Measurements from ENCODE around the gene GUCD1. TPM values are rescaled to one million over a fixed set of nuclear protein-coding genes. Genes with fewer than 3 reads are reported as not detected.
"Not testable (repeated sequence)": the region's sequence is repeated elsewhere in the genome, so short reads cannot be mapped to it uniquely, and the experiment has no call there.

Gene GUCD1
- total RNA-seq, 1 donor from 2014 or later, result 71.6 TPM

- Histone ChIP-seq H3K27me3 (ENCODE audit: control insufficient read depth, insufficient read depth, low read length) (no peaks in the 10 kb centered on the region), H3K36me3 (ENCODE audit: control insufficient read depth, insufficient read depth, low read length) (peaks cover 35% of the 10 kb centered on the region), H3K4me3 (ENCODE audit: low read depth, low read length) (no peak overlapping the region)
- DNase-seq (ENCODE audit: low read depth), result no peak
- FAIRE-seq, result no peak
- TF ChIP-seq, protein P1, sequence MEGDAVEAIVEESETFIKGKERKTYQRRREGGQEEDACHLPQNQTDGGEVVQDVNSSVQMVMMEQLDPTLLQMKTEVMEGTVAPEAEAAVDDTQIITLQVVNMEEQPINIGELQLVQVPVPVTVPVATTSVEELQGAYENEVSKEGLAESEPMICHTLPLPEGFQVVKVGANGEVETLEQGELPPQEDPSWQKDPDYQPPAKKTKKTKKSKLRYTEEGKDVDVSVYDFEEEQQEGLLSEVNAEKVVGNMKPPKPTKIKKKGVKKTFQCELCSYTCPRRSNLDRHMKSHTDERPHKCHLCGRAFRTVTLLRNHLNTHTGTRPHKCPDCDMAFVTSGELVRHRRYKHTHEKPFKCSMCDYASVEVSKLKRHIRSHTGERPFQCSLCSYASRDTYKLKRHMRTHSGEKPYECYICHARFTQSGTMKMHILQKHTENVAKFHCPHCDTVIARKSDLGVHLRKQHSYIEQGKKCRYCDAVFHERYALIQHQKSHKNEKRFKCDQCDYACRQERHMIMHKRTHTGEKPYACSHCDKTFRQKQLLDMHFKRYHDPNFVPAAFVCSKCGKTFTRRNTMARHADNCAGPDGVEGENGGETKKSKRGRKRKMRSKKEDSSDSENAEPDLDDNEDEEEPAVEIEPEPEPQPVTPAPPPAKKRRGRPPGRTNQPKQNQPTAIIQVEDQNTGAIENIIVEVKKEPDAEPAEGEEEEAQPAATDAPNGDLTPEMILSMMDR (IDR thresholded peaks at IDR 0.05; ENCODE audit: insufficient read depth, low read length, severe bottlenecking), result no peak
Observed at GRCh38 chr22:24541681-24542515, 13.0 kb downstream of the GUCD1 start.

DNA sequence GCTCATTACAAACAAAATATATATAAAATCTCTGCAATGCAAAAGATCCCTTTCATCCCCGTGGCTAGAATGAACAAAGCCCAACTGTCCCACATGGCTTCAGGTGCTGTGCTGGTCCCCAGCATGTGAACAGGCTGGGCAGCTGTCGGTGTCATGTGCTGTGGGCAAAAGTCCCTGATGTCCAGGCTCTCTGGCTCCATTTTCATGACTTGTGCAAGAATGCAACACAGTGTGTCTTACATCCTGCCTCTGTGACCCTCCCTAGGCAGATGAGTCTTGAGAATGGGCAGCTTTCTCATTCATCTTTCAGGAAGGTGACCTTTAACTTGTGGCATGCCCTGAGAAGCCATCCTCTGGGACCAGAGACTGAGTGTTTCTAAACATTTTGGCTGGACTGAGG is 14.5 kb downstream of the GUCD1 start:
- peaks cover 29% of the 10 kb centered on the region for H3K36me3 ChIP-seq (ENCODE audit: control insufficient read depth, insufficient read depth, low read length)

GRCh38 chr22:24536089-24536488 is 18.8 kb downstream of the GUCD1 start:
- TF ChIP-seq, protein P1 (IDR thresholded peaks at IDR 0.05; ENCODE audit: insufficient read depth, low read length, severe bottlenecking), result no peak
- Histone ChIP-seq H3K36me3 (ENCODE audit: control insufficient read depth, insufficient read depth, low read length) (no peaks in the 10 kb centered on the region), H3K27me3 (ENCODE audit: control insufficient read depth, insufficient read depth, low read length) (no peaks in the 10 kb centered on the region), H3K4me3 (ENCODE audit: low read depth, low read length) (no peak overlapping the region)
- FAIRE-seq (no peak), DNase-seq (ENCODE audit: low read depth) (no peak)

More for the DNA sequence above, 14.5 kb downstream of the GUCD1 start:
- DNase-seq (ENCODE audit: low read depth) (no peak), FAIRE-seq (no peak)
- TF ChIP-seq, protein P1 (IDR thresholded peaks at IDR 0.05; ENCODE audit: insufficient read depth, low read length, severe bottlenecking), result no peak
- H3K27me3 ChIP-seq (ENCODE audit: control insufficient read depth, insufficient read depth, low read length), result no peaks in the 10 kb centered on the region
- H3K4me3 ChIP-seq (ENCODE audit: low read depth, low read length), result no peak overlapping the region

- FAIRE-seq, result no peak
- no peaks in the 10 kb centered on the region for H3K36me3 ChIP-seq (ENCODE audit: control insufficient read depth, insufficient read depth, low read length)
- TF ChIP-seq, protein P1 (IDR thresholded peaks at IDR 0.05; ENCODE audit: insufficient read depth, low read length, severe bottlenecking), result no peak
- no peak overlapping the region for H3K4me3 ChIP-seq (ENCODE audit: low read depth, low read length)
- no peak for DNase-seq (ENCODE audit: low read depth)
- H3K27me3 ChIP-seq (ENCODE audit: control insufficient read depth, insufficient read depth, low read length), result no peaks in the 10 kb centered on the region
Observed at GRCh38 chr22:24535348-24535747, 19.6 kb downstream of the GUCD1 start.

GRCh38 chr22:24532075-24532474 is 22.9 kb downstream of the GUCD1 start:
- DNase-seq (ENCODE audit: low read depth) (peak; percentile 23), FAIRE-seq (no peak)
- no peaks in the 10 kb centered on the region for H3K36me3 ChIP-seq (ENCODE audit: control insufficient read depth, insufficient read depth, low read length)
- no peak overlapping the region for H3K4me3 ChIP-seq (ENCODE audit: low read depth, low read length)
- TF ChIP-seq, protein P1 (IDR thresholded peaks at IDR 0.05; ENCODE audit: insufficient read depth, low read length, severe bottlenecking), result no peak
- H3K27me3 ChIP-seq (ENCODE audit: control insufficient read depth, insufficient read depth, low read length), result no peaks in the 10 kb centered on the region

DNA sequence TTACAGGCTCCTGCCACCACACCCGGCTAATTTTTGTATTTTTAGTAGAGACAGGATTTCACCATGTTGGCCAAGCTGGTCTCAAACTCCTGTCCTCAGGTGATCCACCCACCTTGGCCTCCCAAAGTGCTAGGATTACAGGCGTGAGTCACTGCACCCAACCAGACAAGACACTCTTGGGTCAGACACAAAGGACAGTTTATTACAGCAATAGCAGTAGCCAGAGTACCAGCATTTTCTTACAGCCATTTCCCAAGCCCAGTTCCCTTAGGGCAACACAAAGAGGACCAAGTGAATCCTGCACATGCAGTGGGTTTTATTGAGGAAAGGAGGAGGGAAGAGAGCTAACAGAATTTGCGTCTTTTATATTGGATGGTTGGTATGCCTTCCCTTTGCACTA is 24.0 kb downstream of the GUCD1 start:
- DNase-seq (ENCODE audit: low read depth); H3K27me3 ChIP-seq (ENCODE audit: control insufficient read depth, insufficient read depth, low read length); FAIRE-seq; H3K4me3 ChIP-seq (ENCODE audit: low read depth, low read length); H3K36me3 ChIP-seq (ENCODE audit: control insufficient read depth, insufficient read depth, low read length): not testable (repeated sequence)

Data from bronchial epithelial cell (primary cell).